Right renal pelvis (tissue), 4 donors: ENCODE results near the gene PIGS. TPM values are rescaled to one million over a fixed set of nuclear protein-coding genes. Genes with fewer than 3 reads are reported as not detected.

Experiments used
- DNase-seq, 4 donors: peaks; one replicate each; pipeline ENCODE4 v3.0.0-alpha.2; 2013; ENCODE audit warnings: low read depth in 4 of 4, low spot score in 3 of 4, missing footprints in 1 of 4
- polyA plus RNA-seq, 4 donors: library from polyadenylated mRNA; unstranded; fragments of 120-200 nt; gene quantifications; one replicate each; pipeline ENCODE4 v1.2.1, GENCODE V29; 2013; ENCODE audit not compliant: insufficient read length in 4 of 4

The PIGS gene
- polyA plus RNA-seq, 4 donors: 101 to 107 (median 105) TPM

DNA sequence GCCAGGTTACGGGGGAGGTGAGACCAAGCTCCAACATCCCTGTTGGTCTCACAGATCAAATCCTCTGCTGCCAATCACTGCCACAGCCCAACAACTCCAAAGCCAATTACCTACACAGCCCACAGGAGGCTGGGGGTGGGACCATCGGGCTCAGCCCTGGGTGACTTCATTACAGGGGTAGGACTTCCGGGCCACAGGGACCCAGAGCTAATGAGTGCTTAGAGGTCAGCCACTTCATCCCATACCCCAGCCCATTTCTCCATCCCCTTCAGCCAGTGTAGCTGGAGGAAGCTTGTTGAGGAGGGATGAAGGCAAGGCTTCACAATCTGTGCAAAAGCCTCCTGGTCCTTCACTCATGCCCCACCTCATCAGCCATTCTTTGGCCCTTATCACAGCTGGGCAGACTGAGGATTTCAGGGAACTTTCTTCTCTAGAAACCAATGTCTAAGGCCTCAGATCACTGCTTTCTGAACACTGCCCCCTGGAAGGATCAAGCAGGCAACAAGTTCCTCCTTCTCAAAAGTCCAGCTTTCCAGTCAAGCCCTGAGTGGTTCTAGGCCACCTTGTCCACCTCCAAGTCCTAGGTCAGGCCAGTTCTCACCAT, 59.4 kb downstream of the PIGS start:
- no peak for DNase-seq

DNA sequence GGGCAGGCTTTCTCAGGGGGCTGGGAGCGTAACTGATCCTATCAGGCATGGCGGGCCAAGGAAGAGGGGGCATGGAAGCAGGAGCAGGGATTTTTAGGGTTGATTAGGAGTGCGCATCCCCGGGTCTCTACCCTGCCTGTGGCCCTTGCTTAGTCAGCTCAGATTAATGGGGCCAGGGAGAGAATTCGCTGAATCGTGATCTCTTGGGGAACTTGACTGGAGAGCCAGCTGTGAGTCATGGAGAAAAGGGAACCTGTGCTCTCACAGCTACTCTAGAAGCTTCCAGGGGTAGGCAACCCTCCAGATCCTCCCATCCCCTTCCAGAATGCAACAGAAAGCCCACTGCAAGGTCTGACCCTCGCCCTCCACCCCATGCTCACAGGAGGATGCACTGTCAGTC, 61.5 kb downstream of the PIGS start:
- DNase-seq: no peak

DNA sequence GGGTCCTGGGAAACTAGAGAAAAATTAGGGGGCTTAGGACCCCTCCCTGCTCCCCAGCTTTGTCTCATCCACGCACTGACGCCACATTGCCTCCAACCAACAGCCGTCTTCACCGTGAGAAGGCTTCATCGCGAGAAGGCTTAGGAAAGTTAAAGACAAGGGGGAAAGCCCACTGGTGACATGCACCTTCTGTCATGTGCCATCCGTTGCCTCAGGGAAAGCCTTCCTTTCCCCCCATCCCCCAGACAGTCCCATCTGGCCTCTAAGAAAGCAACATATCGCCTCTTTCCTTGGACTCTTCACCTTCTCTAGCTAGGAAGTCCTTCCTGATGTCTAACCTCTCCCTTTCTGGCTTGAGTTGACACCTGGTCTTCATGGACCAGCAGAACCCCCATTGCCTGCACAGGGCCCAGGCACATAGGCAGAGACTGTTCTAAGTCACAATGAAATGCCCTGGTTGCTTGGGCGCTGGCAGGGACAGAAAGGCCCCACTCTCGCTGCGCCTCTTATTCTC, 63.1 kb downstream of the PIGS start:
- DNase-seq: no peak

DNA sequence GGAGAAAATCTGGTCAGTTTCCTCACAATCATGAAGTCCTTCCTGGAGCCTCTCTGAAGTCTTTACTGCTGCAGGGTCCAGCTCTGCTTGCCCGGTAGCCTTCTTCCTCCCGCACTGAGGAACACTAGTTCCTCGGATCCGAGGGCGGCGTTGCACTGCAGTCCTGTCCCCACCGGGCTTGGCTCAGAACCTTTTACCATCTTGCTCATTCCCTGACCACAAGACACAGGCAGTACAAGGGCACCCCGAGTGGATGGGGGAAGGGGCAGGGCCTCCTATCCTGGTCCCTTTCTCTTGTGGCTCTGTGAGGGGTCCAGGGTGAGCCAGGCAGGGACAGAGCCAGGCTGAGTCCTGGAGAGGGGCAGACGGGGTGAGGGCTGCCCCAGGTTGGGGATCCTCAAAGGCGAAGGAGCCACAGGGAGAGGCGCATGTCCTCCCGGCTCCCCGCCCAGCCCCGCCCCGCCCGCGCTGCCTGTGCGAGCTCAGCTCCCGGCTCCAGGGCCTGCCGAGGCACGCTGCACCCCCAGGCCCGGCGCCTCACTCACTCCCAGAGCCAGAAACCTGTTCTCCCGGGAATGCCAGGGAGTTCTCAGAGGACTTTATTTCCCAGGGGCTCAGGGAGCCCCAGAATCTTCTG, 63.6 kb downstream of the PIGS start:
- DNase-seq: no peak

DNA sequence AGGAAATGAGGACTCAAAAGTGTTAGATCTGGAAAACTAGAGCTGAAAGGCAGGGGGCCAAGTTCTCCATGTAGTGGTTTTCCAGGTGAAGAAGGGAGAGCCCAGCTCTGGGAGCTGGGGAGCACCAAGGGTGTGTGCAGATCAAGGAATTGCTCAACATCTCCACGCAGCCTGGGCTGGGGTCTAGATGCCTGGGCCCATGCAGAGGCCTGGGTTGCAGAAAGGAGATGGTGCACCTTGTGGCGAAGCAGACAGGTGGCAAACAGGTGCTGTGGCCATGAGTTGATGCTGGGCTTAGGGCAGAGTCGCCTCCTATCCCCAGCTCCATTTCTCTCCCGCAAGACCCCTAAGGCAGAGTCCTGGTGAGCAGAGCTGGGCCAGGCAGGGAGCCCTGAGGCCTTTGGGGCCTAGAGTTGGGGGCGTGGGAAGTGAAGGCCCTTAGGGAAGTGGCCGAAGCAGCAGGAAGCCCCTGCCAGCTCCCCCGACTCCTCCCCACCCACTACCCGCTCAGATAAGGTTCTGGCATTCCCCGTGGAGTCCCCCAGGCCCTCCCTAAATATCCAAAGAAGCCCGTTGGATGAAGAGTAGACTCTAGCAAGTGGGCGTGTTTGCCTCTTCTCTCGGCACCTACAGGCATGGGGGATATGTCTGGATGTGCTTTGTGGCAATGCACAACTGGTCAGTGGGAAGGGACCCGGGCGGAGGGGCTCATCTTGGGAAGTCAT, 64.4 kb downstream of the PIGS start:
- DNase-seq: no peak

DNA sequence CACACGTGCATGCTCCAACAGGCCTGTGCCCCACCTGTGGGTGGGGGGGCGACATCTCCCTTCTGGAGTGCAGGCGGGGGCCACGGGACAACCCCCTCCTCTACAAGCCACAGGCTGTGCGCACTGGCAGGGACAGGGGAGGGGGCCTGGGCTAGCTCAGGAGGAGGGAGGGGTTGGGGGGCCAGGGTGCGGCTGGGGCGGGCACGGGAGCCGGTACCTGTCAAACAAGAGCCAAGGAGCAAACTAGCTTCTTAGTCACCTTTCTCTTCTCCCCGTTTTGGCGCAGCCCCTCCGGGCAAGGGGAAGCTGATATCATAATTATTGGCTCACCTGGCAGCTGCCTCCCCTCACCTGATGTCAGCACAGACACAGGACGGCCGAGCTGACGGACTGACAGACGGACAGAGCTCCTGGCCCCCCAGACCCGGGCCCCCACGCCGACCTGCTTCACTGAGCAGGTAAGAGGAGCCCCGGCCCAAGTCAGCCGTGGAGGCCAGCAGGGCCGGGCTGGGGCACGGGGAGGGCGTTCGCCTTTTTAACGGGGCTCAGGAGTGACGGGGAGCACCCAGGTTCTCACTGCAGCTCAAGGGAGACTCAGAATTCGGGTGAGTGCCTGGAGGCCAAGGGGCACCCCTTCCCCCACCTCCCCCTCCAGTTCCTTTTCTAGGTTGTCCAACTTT, 65.2 kb downstream of the PIGS start, which contains the start of gene FOXN1:
TSS of gene FOXN1 (plus strand) at position 363 of the 680 bp plus-strand sequence. CDS start 17,622 bp downstream, outside the sequence.
- no peak for DNase-seq

DNA sequence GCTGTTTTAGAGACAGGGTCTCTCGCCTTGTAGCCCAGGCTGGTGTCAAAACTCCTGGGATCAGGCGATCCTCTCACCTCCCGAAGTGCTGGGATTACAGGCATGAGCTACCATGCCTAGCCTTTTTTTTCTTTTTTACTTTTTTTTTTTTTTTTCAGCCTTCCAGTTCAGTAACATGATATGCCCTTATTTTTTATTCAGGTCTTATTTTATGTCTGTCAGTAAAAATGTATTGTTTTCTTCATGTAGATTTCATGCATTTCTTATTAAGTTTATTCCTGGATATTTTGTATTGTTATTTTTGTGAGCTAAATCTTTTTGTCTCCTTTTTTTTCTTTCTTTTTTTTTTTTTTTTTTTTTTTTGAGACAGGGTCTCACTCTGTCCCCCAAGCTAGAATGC, 67.9 kb downstream of the PIGS start:
- no peak for DNase-seq

Other genes with a start within 250 kb of the PIGS start
- 10 to 100 TPM; 52.1 to 61.6 (median 54.9) TPM for gene IFT20, start 236.1 kb downstream of the PIGS start, polyA plus RNA-seq
- gene TNFAIP1, start 235.8 kb downstream of the PIGS start, polyA plus RNA-seq: 10 to 100 TPM; 43.8 to 47.4 (median 45.3) TPM
- 100 to 1,000 TPM in 2 of 4 donors, 10 to 100 TPM in 2; 99.1 to 105 (median 100) TPM for gene POLDIP2, start 214.0 kb downstream of the PIGS start, polyA plus RNA-seq
- not detected for gene SEBOX, start 206.3 kb downstream of the PIGS start, polyA plus RNA-seq
- 10 to 100 TPM in 3 of 4 donors, 1 to 10 TPM in 1; 9.4 to 21.3 (median 15.2) TPM for gene VTN, start 201.2 kb downstream of the PIGS start, polyA plus RNA-seq
- gene SARM1, start 199.8 kb downstream of the PIGS start, polyA plus RNA-seq: 10 to 100 TPM; 11.3 to 14.0 (median 12.0) TPM
- gene SLC46A1, start 165.3 kb downstream of the PIGS start, polyA plus RNA-seq: 10 to 100 TPM; 14.6 to 15.8 (median 15.1) TPM
- 10 to 100 TPM in 3 of 4 donors, 1 to 10 TPM in 1; 7.1 to 24.5 (median 13.3) TPM for gene SLC13A2, start 97.9 kb downstream of the PIGS start, polyA plus RNA-seq
- gene FOXN1, start 65.2 kb downstream of the PIGS start, polyA plus RNA-seq: under 1 TPM; 0.47 to 0.62 (median 0.61) TPM
- gene UNC119, start 18.9 kb downstream of the PIGS start, polyA plus RNA-seq: 10 to 100 TPM; 54.4 to 74.1 (median 59.7) TPM
- gene ALDOC, start 5.4 kb upstream of the PIGS start, polyA plus RNA-seq: 10 to 100 TPM; 19.4 to 32.9 (median 24.5) TPM
- gene SPAG5, start 27.5 kb upstream of the PIGS start, polyA plus RNA-seq: 10 to 100 TPM; 43.5 to 46.9 (median 45.2) TPM
- gene RSKR, start 42.7 kb upstream of the PIGS start, polyA plus RNA-seq: 10 to 100 TPM; 10.6 to 14.3 (median 11.3) TPM
- 10 to 100 TPM; 77.8 to 90.5 (median 81.2) TPM for gene BLTP2, start 73.6 kb upstream of the PIGS start, polyA plus RNA-seq
- 10 to 100 TPM; 78.3 to 84.4 (median 80.9) TPM for gene SDF2, start 90.4 kb upstream of the PIGS start, polyA plus RNA-seq
- gene SUPT6H, start 90.7 kb upstream of the PIGS start, polyA plus RNA-seq: 10 to 100 TPM; 67.0 to 74.3 (median 68.4) TPM
- 1 to 10 TPM; 5.0 to 7.3 (median 6.2) TPM for gene PROCA1, start 140.4 kb upstream of the PIGS start, polyA plus RNA-seq
- gene RAB34, start 146.3 kb upstream of the PIGS start, polyA plus RNA-seq: 100 to 1,000 TPM; 178 to 196 (median 186) TPM
- 1,000 to 10,000 TPM in 3 of 4 donors, 100 to 1,000 TPM in 1; 835 to 1,239 (median 1,092) TPM for gene RPL23A, start 148.5 kb upstream of the PIGS start, polyA plus RNA-seq
- gene TLCD1, start 154.7 kb upstream of the PIGS start, polyA plus RNA-seq: 10 to 100 TPM; 17.9 to 20.9 (median 18.8) TPM
- gene NEK8, start 157.3 kb upstream of the PIGS start, polyA plus RNA-seq: 1 to 10 TPM; 6.4 to 8.1 (median 7.8) TPM
- gene TRAF4, start 172.5 kb upstream of the PIGS start, polyA plus RNA-seq: 100 to 1,000 TPM; 117 to 145 (median 135) TPM